Tibial nerve (tissue), 4 donors: Measurements from ENCODE around the gene CFAP73.

Experiments used
- EP300 ChIP-seq, 2 donors: sonication (generic); formaldehyde crosslinking; IDR thresholded peaks; one replicate each; pipeline ENCODE4 v1.6.1; 2017; ENCODE audit warnings: antibody characterized with exemption in 2 of 2, mild to moderate bottlenecking in 1 of 2
- POLR2A ChIP-seq, 2 donors: fragments of 450-650 bp; IDR thresholded peaks; one replicate each; pipeline ENCODE4 v1.6.1; 2017; ENCODE audit warnings: antibody characterized with exemption in 2 of 2, mild to moderate bottlenecking in 2 of 2, moderate library complexity in 2 of 2
- TF ChIP-seq, protein P1 (sequence below), 5 experiments: fragments of 200-600 bp in 3 of 5; fragments of 450-650 bp in 2 of 5; sonication (generic) in 3 of 5; IDR thresholded peaks; one replicate each; pipeline ENCODE4 v1.5.1; 2016 to 2019; ENCODE audit warnings: antibody characterized with exemption in 5 of 5, mild to moderate bottlenecking in 3 of 5, moderate library complexity in 2 of 5

DNA sequence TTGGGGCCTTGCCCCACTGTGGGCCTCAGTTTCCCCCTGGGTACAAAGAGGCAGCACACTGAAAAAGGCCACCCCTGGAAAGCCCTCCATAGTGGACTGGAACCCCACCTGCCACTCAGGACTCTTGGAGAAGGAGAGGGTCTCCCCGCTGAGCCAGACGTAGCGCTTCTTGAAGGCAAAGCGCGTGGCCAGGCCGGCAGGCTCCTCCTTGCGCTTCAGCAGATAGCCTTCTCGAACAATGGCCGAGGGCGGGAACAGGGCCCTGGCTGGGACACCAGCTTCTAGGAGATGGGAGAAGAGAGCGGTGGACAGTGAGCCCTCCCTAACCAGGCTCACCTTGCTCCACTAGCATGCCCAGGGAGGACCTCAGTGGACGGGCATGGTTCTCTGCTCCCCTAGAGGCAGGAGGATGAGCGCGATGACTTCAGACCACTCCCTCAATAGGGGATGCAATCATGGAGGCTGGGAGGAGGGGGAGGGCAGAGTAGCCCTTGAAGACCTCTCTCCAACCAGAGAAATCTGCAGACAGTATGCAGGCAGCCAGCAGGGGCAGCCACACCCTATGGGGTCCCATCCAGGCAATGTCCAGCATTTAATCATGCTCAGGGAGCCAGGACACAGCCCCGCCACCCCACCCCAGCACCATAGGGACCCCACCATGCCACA is 43.8 kb upstream of the CFAP73 start:
- TF ChIP-seq, protein P1, sequence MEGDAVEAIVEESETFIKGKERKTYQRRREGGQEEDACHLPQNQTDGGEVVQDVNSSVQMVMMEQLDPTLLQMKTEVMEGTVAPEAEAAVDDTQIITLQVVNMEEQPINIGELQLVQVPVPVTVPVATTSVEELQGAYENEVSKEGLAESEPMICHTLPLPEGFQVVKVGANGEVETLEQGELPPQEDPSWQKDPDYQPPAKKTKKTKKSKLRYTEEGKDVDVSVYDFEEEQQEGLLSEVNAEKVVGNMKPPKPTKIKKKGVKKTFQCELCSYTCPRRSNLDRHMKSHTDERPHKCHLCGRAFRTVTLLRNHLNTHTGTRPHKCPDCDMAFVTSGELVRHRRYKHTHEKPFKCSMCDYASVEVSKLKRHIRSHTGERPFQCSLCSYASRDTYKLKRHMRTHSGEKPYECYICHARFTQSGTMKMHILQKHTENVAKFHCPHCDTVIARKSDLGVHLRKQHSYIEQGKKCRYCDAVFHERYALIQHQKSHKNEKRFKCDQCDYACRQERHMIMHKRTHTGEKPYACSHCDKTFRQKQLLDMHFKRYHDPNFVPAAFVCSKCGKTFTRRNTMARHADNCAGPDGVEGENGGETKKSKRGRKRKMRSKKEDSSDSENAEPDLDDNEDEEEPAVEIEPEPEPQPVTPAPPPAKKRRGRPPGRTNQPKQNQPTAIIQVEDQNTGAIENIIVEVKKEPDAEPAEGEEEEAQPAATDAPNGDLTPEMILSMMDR (IDR thresholded peaks at IDR 0.05) = no peak
- TF ChIP-seq POLR2A (IDR thresholded peaks at IDR 0.05) = no peak
- TF ChIP-seq EP300 (IDR thresholded peaks at IDR 0.05) = no peak
